HCT116 (cell line): ENCODE results near the gene PIP5K1A. TPM values are rescaled to one million over a fixed set of nuclear protein-coding genes. Genes with fewer than 3 reads are reported as not detected.

ENCODE experiments used
- ATAC-seq: fragments of 200-7000 bp; cut with Tn5 transposase; 2 replicates; pipeline ENCODE4 v1.9.1; 2020; ENCODE audit warnings: mild to moderate bottlenecking, moderate library complexity
- BruUV-seq: library from RNA; stranded (reverse); fragments of 400-500 nt; replicated peaks from 2 replicates; lab custom pipeline; 2021; lab: Mats Ljungman, UMichigan
- CTCF ChIA-PET: fragments of 300-600 bp; sonication (Branson Sonifier 250); formaldehyde crosslinking; loops from one replicate; lab custom pipeline; 2021; ENCODE audit warnings: antibody characterized with exemption; lab: Charles Lee
- POLR2A ChIA-PET: fragments of 300-600, 350-600 bp; sonication (Branson Sonifier 250); formaldehyde crosslinking; loops from one replicate; lab custom pipeline; 2021; ENCODE audit warnings: antibody characterized with exemption; lab: Charles Lee
- RAD21 ChIA-PET, 2 experiments: fragments of 300-600 bp; sonication (Branson Sonifier 250); formaldehyde crosslinking; loops; one replicate each; lab custom pipeline; 2023; ENCODE audit warnings: low total read pairs in 2 of 2; ENCODE audit not compliant: uncharacterized antibody in 2 of 2, unreplicated experiment in 2 of 2, low non-redundant PET in 1 of 2; lab: Charles Lee
- DNase-seq: peaks from one replicate; pipeline ENCODE4 v3.0.0-alpha.2; 2010; ENCODE audit warnings: low read depth, low spot score
- H2AFZ ChIP-seq: fragments of 200-600 bp; shearing (Covaris generic), sonication (generic); 2 replicates; pipeline ENCODE4 v1.6.1; 2017; ENCODE audit warnings: low read depth, mixed run types, mixed read lengths, antibody characterized with exemption, low read length; ENCODE audit not compliant: poor library complexity, severe bottlenecking
- H3K27ac ChIP-seq: 2 replicates; pipeline ENCODE4 v1.5.1; 2012; ENCODE audit warnings: low read depth, low read length
- H3K27me3 ChIP-seq: fragments of 200-600 bp; sonication (generic); 2 replicates; pipeline ENCODE4 v1.6.1; 2016; ENCODE audit warnings: mixed run types, low read length, mixed read lengths; ENCODE audit not compliant: insufficient read depth
- H3K36me3 ChIP-seq, 2 experiments: fragments of 200-500 bp in 1 of 2; fragments of 200-600 bp in 1 of 2; sonication (Bioruptor generic) in 1 of 2; sonication (generic) in 1 of 2; 2 replicates each; pipeline versions ENCODE4 v1.5.1 to v1.6.1; 2014 to 2016; ENCODE audit warnings: low read length in 2 of 2, inconsistent platforms in 1 of 2, mixed read lengths in 1 of 2, mixed run types in 1 of 2; ENCODE audit not compliant: insufficient read depth in 2 of 2, control insufficient read depth in 1 of 2
- H3K4me1 ChIP-seq, 2 experiments: fragments of 200-600 bp in 1 of 2; sonication (generic) in 1 of 2; 2 replicates each; pipeline versions ENCODE4 v1.5.1 to v1.6.1; 2012 to 2017; ENCODE audit warnings: low read length in 2 of 2, inconsistent platforms in 1 of 2, mild to moderate bottlenecking in 1 of 2, mixed read lengths in 1 of 2, mixed run types in 1 of 2, moderate library complexity in 1 of 2; ENCODE audit not compliant: insufficient read depth in 2 of 2, control insufficient read depth in 1 of 2
- H3K4me2 ChIP-seq: fragments of 200-600 bp; sonication (generic); 2 replicates; pipeline ENCODE4 v1.6.1; 2017; ENCODE audit warnings: mixed run types, low read length, mixed read lengths
- H3K4me3 ChIP-seq, 2 experiments: fragments of 200-600 bp in 1 of 2; sonication (generic) in 1 of 2; replicated peaks in 1 of 2; 2 replicates each; pipeline ENCODE4 v1.5.1; 2011 to 2016; ENCODE audit warnings: low read length in 2 of 2, control low read depth in 1 of 2, low read depth in 1 of 2, mild to moderate bottlenecking in 1 of 2, mixed read lengths in 1 of 2, mixed run types in 1 of 2
- H3K79me2 ChIP-seq: fragments of 200-600 bp; sonication (generic); 2 replicates; pipeline ENCODE4 v1.6.1; 2017; ENCODE audit warnings: mild to moderate bottlenecking, mixed run types, low read length, moderate library complexity, mixed read lengths; ENCODE audit not compliant: insufficient read depth
- H3K9ac ChIP-seq: fragments of 200-600 bp; sonication (generic); 2 replicates; pipeline ENCODE4 v1.6.1; 2016; ENCODE audit warnings: low read length, mixed read lengths
- H3K9me2 ChIP-seq: fragments of 200-600 bp; sonication (generic), shearing (Covaris generic); 2 replicates; pipeline ENCODE4 v1.6.1; 2017; ENCODE audit warnings: mixed run types, mild to moderate bottlenecking, moderate library complexity; ENCODE audit not compliant: insufficient read depth
- H3K9me3 ChIP-seq, 2 experiments: fragments of 200-500 bp in 1 of 2; fragments of 200-600 bp in 1 of 2; sonication (Bioruptor generic) in 1 of 2; sonication (generic) in 1 of 2; 2 replicates each; pipeline ENCODE4 v1.6.1; 2014 to 2017; ENCODE audit warnings: low read length in 2 of 2, mixed read lengths in 2 of 2, inconsistent platforms in 1 of 2, low read depth in 1 of 2, mild to moderate bottlenecking in 1 of 2, mixed run types in 1 of 2, moderate library complexity in 1 of 2; ENCODE audit not compliant: control insufficient read depth in 1 of 2, insufficient read depth in 1 of 2
- H4K20me1 ChIP-seq: fragments of 200-600 bp; sonication (generic), shearing (Covaris generic); 2 replicates; pipeline ENCODE4 v1.6.1; 2017; ENCODE audit warnings: mixed run types, mild to moderate bottlenecking, moderate library complexity; ENCODE audit not compliant: insufficient read depth
- CBX3 ChIP-seq: IDR thresholded peaks from 2 replicates; pipeline ENCODE4 v1.6.1; 2012; ENCODE audit warnings: low read depth
- CTCF ChIP-seq, 3 experiments: fragments of 200-600 bp in 1 of 3; sonication (generic) in 1 of 3; IDR thresholded peaks in 2 of 3; conservative IDR thresholded peaks in 1 of 3; 2 replicates each; pipeline ENCODE4 v1.5.1; 2012 to 2017; ENCODE audit warnings: low read depth in 2 of 3, low read length in 2 of 3, antibody characterized with exemption in 1 of 3, borderline replicate concordance in 1 of 3, control low read depth in 1 of 3, mild to moderate bottlenecking in 1 of 3, mixed read lengths in 1 of 3, mixed run types in 1 of 3, moderate library complexity in 1 of 3; ENCODE audit not compliant: insufficient read depth in 1 of 3
- ELF1 ChIP-seq: IDR thresholded peaks from 2 replicates; pipeline ENCODE4 v1.6.1; 2012; ENCODE audit warnings: low read depth, borderline replicate concordance
- EZH2 ChIP-seq: fragments of 200-600 bp; sonication (generic); IDR thresholded peaks from 2 replicates; pipeline ENCODE4 v1.6.1; 2017; ENCODE audit warnings: antibody characterized with exemption, mixed run types
- EZH2phosphoT487 ChIP-seq: fragments of 200-600 bp; IDR thresholded peaks from 2 replicates; pipeline ENCODE4 v1.6.1; 2018; ENCODE audit warnings: antibody characterized with exemption, borderline replicate concordance
- FOSL1 ChIP-seq: IDR thresholded peaks from 2 replicates; pipeline ENCODE4 v1.6.1; 2012; ENCODE audit warnings: low read depth
- JUND ChIP-seq: IDR thresholded peaks from 2 replicates; pipeline ENCODE4 v1.6.1; 2012
- POLR2A ChIP-seq: IDR thresholded peaks from 2 replicates; pipeline ENCODE4 v1.7.0; 2011; ENCODE audit warnings: borderline replicate concordance; ENCODE audit not compliant: insufficient read depth, insufficient read length; ENCODE audit errors: extremely low read depth
- POLR2AphosphoS5 ChIP-seq: IDR thresholded peaks from 2 replicates; pipeline ENCODE4 v1.6.1; 2011; ENCODE audit warnings: mild to moderate bottlenecking, low read depth, low read length, moderate library complexity
- SIN3A ChIP-seq: IDR thresholded peaks from 2 replicates; pipeline ENCODE4 v1.6.1; 2012; ENCODE audit warnings: low read depth
- SP1 ChIP-seq: IDR thresholded peaks from 2 replicates; pipeline ENCODE4 v1.6.1; 2012; ENCODE audit warnings: low read depth
- SRF ChIP-seq: IDR thresholded peaks from 2 replicates; pipeline ENCODE4 v1.6.1; 2012; ENCODE audit warnings: low read depth
- YY1 ChIP-seq: IDR thresholded peaks from 2 replicates; pipeline ENCODE4 v1.6.1; 2011; ENCODE audit warnings: low read length, low read depth, moderate library complexity, mild to moderate bottlenecking; ENCODE audit not compliant: insufficient replicate concordance; ENCODE audit errors: extremely low read depth
- ZBTB33 ChIP-seq: IDR thresholded peaks from 2 replicates; pipeline ENCODE4 v1.6.1; 2011; ENCODE audit warnings: mild to moderate bottlenecking, low read length, moderate library complexity; ENCODE audit not compliant: insufficient replicate concordance; ENCODE audit errors: extremely low read depth
- ZNF274 ChIP-seq: fragments of 200-500 bp; sonication (Bioruptor generic); IDR thresholded peaks from 2 replicates; pipeline ENCODE4 v1.6.1; 2014; ENCODE audit warnings: mild to moderate bottlenecking, low read depth, low read length, inconsistent platforms
- intact Hi-C: fragments of 100-400 bp; cut with micrococcal nuclease; formaldehyde crosslinking; loops from 2 replicates; pipeline ENCODE4 v1.10.0; 2022
- total RNA-seq: library from RNA; stranded (reverse); gene quantifications from one replicate; pipeline ENCODE4 v1.2.1, GENCODE V29; 2021; ENCODE audit not compliant: unreplicated experiment

PIP5K1A gene
- total RNA-seq, 1 experiment from 2014 or later, result 75.4 TPM

GRCh38 chr1:151259351-151259750 is 61.0 kb downstream of the PIP5K1A start:
- no peak overlapping the region for H3K4me2 ChIP-seq
- peaks cover 89% of the 10 kb centered on the region for H3K79me2 ChIP-seq

More at GRCh38 chr1:151259351-151259750, 61.0 kb downstream of the PIP5K1A start:
- ChIA-PET CTCF (no interaction called here), POLR2A (interaction anchor here (1.1 kb wide), 1 partner anchor 22 kb away, joined by 5 read pairs; the partner anchor contains the start of gene ZNF687), RAD21 (no interaction called here)
- peaks cover 5 to 8% of the 10 kb centered on the region in 2 experiments; a peak in 3 of 4 replicates for H3K4me1 ChIP-seq
- H3K9ac ChIP-seq, result no peak overlapping the region
- DNase-seq (no peak), ATAC-seq (no peak)
- no peak overlapping the region for H2AFZ ChIP-seq
- intact Hi-C loops, result no loop called here
- H3K27me3 ChIP-seq, result no peaks in the 10 kb centered on the region
- no peaks in the 10 kb centered on the region for H3K9me3 ChIP-seq
- peaks cover 10 to 16% of the 10 kb centered on the region in 2 experiments; a peak in 3 of 4 replicates for H3K36me3 ChIP-seq
- TF ChIP-seq SIN3A, result no peak
- no peak for TF ChIP-seq SP1
- no peak for TF ChIP-seq ZBTB33
- TF ChIP-seq ELF1, result no peak
- no peak for TF ChIP-seq CTCF (IDR thresholded peaks at IDR 0.05 in 2 of 3, conservative IDR thresholded peaks at IDR 0.05 in 1 of 3; ENCODE audit: borderline replicate concordance in 1 of 3, insufficient read depth in 1 of 3, low read depth in 2 of 3, low read length in 2 of 3)
- TF ChIP-seq EZH2, result no peak
- no peak for TF ChIP-seq POLR2AphosphoS5
- TF ChIP-seq SRF, result no peak
- no peak for TF ChIP-seq ZNF274
- TF ChIP-seq POLR2A, result no peak
- TF ChIP-seq EZH2phosphoT487, result no peak
- TF ChIP-seq JUND, result no peak
- TF ChIP-seq FOSL1, result no peak
- TF ChIP-seq CBX3, result no peak
- TF ChIP-seq YY1, result no peak
- H3K27ac ChIP-seq, result no peak overlapping the region
- BruUV-seq, result no TSS peak
- H4K20me1 ChIP-seq, result no peaks in the 10 kb centered on the region; the same call in 1 of the 2 replicates
- H3K9me2 ChIP-seq, result no peaks in the 10 kb centered on the region
- H3K4me3 ChIP-seq, result no peak overlapping the region
